Stimulated activated CD4-positive, alpha-beta T cell treated with anti-CD3 and anti-CD28 coated beads, Interleukin-15, amount 100 ng/mL, for 48 hours (primary cell): ENCODE results near the gene SMYD5.
"Not testable (repeated sequence)": the region's sequence is repeated elsewhere in the genome, so short reads cannot be mapped to it uniquely, and the experiment has no call there.

Experiments used
- DNase-seq, 2 donors: peaks; one replicate each; pipeline ENCODE4 v3.0.0-alpha.2; 2020; ENCODE audit warnings: low read depth in 2 of 2

SMYD5 gene

DNA sequence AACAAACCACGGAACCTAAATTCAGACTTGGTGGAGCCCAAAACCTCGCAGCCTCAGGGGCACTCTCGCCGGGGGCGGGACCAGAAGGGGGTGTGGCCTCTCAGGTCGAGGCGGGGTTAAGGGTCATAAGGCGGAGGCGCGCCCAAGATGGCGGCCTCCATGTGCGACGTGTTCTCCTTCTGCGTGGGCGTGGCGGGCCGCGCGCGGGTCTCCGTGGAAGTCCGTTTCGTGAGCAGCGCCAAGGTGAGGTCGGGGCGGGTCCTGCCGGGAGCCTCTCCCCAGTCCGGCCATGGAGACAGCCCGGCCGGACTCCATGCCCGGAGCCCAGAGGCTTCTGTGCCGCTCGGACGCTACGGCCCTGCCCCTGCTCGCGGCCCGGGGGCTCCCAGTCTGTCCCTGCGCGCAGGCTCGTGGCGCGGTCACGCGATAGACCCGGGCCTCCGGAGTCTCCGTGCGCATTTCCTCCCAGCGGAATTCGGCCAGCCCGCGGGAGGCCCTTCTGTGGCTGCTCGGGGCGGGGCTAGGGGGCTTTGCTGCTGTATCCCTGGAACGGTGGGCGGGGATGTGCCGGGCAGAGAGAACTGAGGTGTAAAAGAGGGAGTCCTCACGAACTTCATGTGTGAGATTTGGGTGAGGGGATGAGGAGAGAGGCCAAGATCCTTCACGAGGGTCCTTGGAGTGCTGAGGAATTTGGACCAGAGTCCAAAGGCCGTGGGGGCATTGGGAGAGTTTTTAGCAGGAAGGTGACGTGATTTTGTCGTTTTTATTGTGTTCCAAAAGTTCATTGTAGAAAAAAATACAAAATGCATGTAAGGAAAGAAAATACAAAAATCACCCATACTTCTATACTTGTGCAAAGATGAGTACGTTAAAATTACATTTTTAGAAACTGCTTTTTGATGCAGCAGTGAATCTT lies at the start of gene SMYD5:
Gene SMYD5 (plus strand): TSS at position 126 of the 916 bp plus-strand sequence. CDS start 22 bp downstream, at position 148.
- DNase-seq = peak; percentile 90

GRCh38 chr2:73165978-73166377 lies 48.1 kb upstream of the SMYD5 start:
- DNase-seq = not testable (repeated sequence)

- not testable (repeated sequence) for DNase-seq
Observed at GRCh38 chr2:73166813-73167212, 47.2 kb upstream of the SMYD5 start.

DNA sequence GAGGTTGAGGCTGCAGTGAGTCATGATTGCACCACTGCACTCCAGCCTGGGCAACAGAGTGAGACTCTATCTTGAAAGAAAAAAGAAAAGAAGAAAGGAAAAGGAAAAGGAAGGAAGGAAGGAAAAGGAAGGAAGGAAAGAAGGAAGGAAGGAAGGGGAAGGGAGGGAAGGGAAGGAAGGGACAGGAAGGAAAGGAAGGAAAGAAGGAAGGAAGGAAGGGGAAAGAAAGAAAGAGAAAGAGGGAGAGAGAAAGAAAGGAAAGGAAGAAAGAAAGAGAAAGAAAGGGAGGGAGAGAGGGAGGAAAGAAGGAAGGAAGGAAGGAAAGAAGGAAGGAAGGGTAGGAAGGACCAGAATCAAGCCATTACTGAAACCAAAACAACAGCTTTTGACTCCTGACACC lies 45.7 kb upstream of the SMYD5 start:
- not testable (repeated sequence) for DNase-seq

GRCh38 chr2:73170341-73170740 lies 43.7 kb upstream of the SMYD5 start:
- DNase-seq = not testable (repeated sequence)

- DNase-seq = peak; percentile 64 to 66
Observed at GRCh38 chr2:73172963-73173362, 41.1 kb upstream of the SMYD5 start.

DNA sequence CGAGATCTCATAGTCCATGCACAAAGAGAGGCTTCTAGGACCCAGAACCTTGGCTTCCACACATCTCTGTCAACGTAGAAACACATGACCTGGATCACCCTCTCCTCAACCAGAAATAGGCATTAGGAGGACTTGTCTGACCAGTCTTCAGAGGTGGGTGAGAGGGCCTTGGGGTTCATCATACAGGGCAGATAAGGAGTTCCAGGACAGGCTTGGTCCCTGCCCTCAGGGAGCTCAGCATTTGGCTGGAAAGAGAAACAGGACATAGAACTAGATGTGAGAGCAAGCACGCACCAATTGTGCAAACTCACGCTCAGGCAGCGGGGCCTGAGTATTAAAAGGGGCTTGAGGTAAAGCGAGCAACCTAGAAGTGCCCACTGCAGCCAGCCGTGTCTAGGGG lies 40.3 kb upstream of the SMYD5 start:
- DNase-seq = no peak

DNA sequence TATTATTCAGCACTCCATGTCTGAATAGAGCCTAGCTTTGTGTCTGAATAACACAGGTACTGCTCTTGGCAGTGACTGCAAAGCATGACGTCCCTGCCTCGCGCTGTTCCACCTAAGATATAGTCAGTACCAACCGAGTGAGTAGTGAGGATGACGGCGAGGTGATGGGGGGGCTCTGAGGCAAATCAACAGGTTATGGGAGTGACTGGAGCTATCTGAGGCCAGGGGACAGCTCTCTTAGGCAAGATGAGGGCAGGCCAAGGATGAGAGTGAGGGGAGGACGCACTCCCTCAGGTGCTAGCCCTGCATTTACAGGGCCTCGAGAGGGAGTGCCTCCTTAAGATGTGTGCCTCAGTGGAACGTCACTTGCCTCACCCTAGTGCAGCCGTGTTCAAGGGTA lies 39.8 kb upstream of the SMYD5 start:
- DNase-seq = no peak

DNA sequence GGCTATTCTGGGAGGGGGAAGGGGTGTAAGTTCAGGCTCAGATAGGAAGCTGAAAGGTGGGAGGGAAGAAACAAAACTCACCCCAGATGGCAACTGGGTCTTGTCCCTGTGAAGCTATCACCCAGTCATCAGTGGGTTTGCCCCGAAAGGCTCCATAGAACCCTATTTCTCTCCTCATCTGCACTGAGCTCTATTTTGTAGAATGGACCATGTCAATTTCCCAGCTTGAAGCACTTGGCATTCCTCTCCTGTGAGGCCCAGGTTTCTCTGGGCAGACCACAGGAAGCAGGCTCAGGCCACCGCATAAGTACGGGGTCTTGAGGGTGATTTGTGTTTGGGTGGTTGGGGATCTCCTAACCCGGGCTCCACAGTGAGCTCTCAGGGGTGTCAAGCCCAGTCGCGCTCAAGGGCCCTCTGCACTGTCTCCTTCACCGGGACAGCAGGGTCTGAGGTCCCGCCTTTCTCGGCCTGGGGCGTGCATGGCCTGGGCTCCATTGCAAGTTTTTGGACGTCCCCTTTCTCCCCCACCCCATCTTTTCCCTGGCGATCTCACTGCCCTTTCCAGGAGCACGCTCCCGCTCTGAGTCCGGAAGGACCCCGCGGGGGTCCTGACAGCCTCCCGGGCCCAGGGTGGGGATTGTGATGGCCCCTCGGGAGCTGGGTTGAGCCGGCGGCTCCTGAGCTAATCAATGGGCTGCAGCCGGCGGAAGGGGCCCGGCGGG lies 38.9 kb upstream of the SMYD5 start:
- DNase-seq = no peak

DNA sequence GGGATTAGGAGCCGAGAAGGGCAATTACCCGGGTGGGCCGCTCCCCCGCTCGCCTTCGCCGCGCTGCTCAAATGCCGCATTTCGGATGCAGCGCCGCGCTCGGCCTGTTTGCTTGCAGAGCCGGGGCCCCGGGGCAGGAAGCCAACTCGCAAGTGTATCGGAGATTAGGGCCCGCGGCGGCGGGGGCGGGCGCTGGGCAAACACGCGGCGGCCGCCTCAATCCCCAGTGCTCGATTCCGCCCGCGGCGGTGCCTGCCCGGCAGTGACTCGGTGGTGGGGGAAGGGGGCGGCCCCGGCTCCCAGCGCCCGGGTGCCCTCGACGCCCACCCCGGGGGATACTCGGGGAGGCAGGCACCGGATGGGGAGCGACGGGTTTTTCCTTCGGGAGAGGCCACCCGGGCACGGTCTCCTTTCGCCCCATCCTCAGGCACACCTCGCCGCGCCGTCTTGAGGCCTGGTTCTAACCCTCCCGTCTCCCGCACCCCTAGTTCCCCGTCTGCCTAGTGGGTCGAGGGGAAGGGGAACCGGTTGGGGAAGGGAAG lies 38.3 kb upstream of the SMYD5 start:
- peak; percentile 62 to 71 for DNase-seq

DNA sequence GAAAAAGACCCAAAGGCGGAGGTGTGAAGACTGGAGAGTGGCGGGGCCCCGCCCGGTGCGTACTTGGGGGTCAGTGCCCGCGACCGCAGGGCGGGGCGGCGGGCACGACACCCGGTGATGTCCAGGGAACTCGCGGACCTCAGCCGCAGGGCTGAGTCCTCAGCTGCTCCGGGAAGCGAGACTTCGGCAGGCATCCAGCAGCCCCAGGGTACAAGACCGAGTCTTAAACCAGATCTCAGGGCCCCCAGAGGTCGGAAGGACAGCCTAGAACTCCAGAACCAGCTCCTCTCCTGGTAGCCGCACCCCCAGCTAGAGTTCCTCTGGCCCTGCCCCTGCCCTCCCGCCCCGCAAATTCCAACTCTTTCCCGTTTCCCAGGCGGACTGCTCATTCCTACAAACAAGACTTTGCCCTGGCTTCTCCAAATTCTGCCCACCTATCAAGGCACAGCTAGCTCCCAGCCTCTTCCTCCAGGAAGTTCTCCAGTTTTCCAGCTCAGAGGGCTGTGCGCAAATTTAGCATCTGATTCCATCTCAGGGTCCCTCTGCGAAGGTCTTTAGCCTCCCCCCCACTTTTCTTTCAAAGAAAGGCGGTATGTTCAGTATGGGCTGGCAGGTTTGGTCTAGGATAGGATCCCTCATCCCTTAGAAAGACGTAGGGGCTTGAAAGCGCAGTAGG lies 37.7 kb upstream of the SMYD5 start:
- DNase-seq = no peak

GRCh38 chr2:73176881-73177644 lies 37.0 kb upstream of the SMYD5 start:
- DNase-seq = peak; percentile 77 to 86

GRCh38 chr2:73177645-73178255 lies 36.3 kb upstream of the SMYD5 start:
- no peak for DNase-seq

- no peak for DNase-seq
Observed at GRCh38 chr2:73185965-73186364, 28.1 kb upstream of the SMYD5 start.

GRCh38 chr2:73187549-73187948 lies 26.5 kb upstream of the SMYD5 start:
- DNase-seq = no peak

DNA sequence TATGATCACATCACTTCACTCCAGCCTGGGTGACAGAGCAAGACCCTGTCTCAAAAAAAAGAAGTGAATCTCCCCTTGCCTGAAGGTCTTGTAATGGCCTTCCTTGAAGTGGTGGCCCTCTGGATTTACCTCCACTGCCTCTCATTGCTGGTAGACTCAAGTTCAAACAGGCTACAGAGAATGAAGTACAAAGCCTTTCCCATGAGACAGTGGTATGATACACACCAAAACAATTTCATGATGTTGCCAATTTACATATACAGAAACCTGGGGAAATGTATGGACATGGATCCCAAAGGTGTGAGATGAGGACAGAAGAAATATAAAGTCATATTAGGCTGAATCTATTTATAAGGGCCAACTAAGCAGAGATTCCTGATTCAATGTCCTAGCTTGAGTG lies 16.5 kb upstream of the SMYD5 start:
- DNase-seq = no peak

DNA sequence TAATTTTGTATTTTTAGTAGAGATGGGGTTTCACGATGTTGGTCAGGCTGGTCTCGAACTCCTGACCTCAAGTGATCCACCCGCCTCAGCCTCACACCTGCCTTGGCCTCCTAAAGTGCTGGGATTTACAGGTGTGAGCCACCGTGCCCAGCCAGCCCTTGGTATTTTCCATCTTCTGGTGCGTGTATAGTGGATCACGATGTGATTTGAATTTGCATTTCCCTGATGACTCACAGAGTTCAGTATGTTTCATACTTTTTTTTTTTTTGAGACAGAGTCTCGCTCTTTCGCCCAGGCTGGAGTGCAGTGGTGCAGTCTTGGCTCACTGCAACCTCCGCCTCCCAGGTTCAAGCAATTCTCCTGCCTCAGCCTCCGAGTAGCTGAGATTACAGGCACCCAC lies 13.8 kb upstream of the SMYD5 start:
- DNase-seq = not testable (repeated sequence)

- DNase-seq = no peak
Observed at GRCh38 chr2:73202156-73203054, 11.6 kb upstream of the SMYD5 start, which contains the start of gene NOTO. Gene NOTO (plus strand): TSS chr2:73202574. CDS start chr2:73202667, 93 bp downstream.

GRCh38 chr2:73203055-73203681 lies 10.9 kb upstream of the SMYD5 start:
- DNase-seq = no peak
